Glomerular visceral epithelial cell (primary cell): ENCODE results near the gene MTCH1.
"Not testable (repeated sequence)": the region's sequence is repeated elsewhere in the genome, so short reads cannot be mapped to it uniquely, and the experiment has no call there.

Experiments
- DNase-seq: peaks from one replicate; pipeline ENCODE4 v3.0.0-alpha.2; 2016; ENCODE audit errors: extremely low spot score

Gene MTCH1

DNA sequence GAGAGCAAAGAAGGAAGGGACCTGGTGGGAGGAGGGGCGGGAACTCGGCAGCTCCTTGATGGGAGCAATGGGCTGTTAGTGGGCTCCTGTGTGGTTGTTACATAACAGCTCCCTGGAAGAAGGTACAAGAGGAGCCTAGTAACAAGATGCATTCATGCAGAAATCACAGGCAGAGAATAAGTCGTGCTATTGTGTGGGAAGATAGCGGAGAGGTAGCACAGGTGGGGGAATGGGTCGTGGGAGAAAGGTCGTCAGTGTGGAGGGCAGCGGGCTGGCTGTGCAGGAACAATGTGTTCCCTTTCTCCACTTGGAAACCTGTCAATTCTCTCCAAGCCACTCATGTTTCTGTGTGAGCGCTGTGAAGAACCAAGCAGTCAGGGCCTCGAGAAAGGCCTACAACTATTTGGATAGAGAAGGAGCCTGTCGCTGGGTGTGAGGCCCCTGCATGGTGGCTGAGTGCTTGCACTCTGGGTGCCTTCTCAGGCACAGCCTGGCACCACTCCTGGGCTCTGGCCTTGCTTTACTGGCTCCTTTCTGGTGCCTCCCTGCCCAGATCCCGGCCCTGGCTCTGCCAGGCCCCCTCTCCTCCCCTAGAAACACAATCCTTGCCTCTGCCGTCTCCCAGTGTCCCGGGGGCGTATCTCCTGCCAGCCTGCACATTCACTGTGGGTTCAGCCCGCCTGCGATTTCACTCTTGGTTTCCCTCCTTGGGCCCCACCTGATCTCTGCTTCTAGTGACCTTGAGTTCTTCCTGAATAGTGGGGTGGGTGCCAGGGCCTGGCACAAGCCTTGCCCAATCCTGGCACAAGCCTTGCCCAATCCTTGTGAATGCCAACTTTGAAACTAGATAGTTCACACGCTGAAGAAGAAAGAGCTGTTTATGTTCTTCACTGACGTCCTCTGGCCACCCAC lies 12.1 kb upstream of the MTCH1 start:
- DNase-seq = no peak

GRCh38 chr6:36990401-36990800 lies 4.4 kb upstream of the MTCH1 start:
- not testable (repeated sequence) for DNase-seq

DNA sequence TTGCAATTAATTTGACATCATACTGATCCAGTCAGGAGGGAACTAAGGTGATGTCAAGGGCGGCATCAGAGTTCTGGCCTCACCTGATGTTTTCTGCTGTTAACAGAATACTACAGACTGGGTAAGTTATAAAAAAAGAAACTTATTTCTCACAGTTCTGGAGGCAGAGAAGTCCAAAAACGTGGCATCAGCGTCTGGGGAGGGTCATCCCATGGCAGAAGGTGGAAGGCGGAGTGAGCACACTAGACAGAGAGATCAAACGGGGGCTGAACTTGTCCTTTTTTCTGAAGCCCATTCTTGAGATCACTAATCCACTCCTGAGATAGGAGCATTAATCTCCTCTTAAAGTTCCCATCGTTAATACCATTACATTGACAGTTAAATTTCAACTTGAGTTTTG lies 3.3 kb upstream of the MTCH1 start:
- no peak for DNase-seq

DNA sequence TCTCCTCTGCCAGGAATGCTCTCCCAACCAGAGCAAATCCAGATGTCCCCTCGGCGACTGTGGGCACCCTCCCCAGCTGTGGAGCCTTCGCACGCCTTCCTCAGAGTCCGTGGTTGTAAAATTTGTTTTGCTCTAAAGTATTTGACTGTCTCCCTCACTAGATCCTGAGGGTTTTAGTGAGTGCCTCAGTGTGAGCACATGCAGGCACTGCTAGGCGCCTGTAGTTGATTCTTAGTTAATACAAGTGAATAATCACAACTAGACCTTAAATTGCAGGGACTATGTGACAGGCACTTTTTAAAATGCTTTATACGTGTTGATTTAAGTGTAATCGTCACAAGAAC lies 680 bp upstream of the MTCH1 start:
- DNase-seq = no peak

DNA sequence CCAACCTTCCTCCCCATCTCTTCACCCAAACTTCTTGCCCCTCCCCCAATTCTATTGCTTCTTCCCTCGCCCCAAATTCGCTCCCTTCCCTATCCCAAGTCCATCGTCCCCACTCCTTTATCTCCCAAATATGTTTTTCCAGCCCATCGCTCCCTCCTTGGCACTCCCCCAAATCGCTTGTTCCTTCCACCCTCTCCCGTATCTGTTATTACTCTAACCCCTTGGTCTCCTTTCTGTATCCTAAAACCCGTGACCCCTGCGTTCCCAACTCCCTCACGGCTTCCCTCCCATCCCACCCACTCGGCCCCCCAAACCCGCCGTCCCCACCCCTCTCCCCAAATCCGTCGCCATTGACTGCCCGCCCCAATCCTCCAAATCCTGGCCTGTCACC lies 584 bp downstream of the MTCH1 start:
- no peak for DNase-seq

DNA sequence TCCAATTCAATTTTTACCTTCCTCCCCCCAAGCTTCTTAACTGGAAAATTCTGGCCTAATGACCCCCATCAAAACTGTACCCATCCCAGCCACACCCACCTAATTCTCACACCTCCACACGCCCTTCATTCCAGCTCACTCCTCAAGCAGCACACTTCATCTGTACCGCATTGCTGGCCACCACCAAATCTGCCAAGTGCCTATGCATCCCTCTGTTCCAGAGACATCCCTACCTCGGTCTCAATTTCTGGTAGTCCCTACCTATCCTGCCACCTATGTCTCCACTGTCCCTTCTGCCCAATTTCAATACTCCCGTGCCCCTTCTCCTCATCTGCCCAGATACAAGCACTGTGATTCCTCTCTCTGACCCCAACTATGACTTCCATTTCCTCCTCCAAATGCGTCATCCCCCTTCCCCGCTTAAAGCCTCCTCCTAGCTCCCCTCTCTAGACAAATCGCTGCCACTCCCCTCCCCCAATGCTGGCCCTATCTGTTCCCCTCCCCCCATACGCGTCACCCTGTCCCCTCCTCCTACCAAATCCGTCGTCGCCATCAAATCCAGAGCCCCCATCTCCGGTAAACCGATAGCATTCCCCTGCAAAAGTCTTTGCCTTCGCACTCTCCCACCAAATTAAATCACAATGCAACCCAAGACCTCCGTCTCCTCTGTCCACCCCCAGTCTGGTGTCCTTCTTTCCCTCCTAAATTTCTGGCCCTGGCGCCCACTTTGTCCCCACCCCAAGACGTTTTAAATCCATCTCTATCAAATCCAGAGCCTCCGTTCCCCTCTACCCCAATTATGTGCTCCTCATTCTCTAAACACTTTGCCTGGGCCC lies 1.2 kb downstream of the MTCH1 start:
- DNase-seq = peak; percentile 61

DNA sequence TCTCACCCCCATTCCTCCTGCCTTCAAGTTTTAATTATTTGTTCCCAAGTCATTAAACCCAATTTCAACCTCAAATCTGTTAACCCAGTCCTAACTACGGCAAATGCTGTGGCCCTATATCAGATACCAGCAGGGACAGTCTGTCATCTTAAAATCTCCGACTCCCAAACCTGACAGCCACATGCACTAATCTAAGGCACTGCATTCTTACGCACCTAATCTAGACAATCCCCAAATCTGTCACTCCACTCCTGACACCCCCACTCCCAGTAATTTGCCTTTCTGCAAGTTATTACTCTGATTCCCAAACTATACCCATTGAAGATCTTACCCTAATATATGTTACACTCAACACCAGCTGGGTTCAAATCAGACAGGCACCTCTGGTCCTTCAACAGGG lies 2.5 kb downstream of the MTCH1 start:
- no peak for DNase-seq

- no peak for DNase-seq
Measured at GRCh38 chr6:36980876-36981619, 4.9 kb downstream of the MTCH1 start.

DNA sequence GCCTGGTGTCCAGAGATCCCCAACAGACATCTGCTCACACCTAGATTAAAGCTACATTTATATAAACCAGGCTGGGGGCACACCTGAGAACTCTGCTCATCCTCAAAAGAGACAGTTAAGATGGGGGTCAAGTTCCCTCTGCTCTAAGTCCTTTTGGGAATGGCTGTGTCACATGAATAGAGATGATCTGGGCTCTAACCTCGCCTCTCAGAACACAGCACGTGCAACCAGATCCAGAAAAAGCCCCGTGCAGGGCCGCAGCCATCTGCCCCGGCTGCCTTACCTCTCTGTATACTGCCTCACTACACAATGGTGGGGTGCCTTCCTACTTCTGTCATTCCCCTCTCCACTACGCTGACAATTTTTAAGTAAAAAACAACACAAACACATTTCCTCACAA lies 5.9 kb downstream of the MTCH1 start:
- DNase-seq = no peak

DNA sequence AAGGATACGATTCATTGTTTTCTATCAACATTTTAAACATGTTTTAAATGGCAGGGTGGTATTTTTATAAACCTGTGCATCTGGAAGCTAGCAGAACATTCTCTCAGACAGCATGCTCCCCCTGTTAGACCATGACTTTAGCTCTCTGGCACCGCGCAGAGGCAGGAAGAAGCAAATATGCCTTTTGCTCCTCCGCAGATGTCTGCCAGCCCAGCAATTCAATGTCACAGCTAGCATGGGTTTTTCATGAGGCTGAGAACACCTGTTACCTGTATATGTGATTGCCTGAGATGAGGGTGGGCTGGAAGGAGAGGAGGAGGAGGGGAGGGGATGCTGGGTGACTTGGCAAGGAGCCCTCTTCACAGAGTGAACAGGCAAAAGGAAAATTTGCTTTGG lies 6.7 kb downstream of the MTCH1 start:
- DNase-seq = no peak

- DNase-seq = no peak
Measured at GRCh38 chr6:36978421-36979346, 7.3 kb downstream of the MTCH1 start.

DNA sequence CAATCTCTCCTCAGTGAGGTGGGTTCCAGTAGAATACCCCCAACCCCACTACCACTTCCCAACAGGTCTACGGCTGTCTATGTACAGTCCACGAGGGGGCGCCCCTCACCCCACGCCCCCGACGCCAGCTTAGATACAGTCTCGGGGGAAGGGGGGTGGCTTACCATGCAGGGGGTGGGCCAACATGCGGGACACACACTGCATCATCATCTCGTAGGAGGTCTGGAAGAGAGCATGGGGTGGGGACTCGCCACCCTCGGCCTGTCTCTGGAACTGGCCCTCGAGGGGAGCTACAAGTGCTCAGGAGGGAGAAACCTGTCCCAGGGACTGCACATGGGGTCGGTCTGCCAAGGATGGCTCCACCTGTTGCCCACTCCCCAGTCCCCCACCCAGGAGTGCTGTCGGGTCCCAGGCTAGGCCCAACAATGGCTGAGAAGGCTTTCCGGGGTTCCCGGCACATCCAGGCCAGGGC lies 8.5 kb downstream of the MTCH1 start:
- DNase-seq = no peak

GRCh38 chr6:36976931-36977330 lies 9.1 kb downstream of the MTCH1 start:
- no peak for DNase-seq

DNA sequence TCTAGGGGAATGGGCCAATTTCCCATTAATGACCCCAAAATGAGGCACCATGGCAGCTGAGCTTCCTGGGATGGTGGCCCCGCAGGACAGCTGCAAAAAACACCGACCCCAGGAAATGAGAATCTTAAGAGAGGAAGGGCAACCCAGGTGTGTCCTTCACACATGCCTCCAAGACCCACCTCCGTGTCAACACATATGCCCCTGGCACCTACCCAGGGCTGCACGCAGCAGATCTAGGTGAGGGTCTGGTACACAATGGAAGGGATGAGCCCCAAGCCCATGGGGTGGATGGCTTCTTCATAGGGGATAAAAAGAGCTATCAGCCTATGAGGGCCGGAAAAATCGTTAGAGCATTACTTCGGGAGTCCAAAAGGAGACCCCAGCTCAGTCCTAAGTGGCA lies 9.5 kb downstream of the MTCH1 start:
- DNase-seq = no peak

GRCh38 chr6:36976007-36976264 lies 10.1 kb downstream of the MTCH1 start:
- DNase-seq = no peak

- DNase-seq = no peak
Measured at GRCh38 chr6:36975231-36976006, 10.6 kb downstream of the MTCH1 start.

DNA sequence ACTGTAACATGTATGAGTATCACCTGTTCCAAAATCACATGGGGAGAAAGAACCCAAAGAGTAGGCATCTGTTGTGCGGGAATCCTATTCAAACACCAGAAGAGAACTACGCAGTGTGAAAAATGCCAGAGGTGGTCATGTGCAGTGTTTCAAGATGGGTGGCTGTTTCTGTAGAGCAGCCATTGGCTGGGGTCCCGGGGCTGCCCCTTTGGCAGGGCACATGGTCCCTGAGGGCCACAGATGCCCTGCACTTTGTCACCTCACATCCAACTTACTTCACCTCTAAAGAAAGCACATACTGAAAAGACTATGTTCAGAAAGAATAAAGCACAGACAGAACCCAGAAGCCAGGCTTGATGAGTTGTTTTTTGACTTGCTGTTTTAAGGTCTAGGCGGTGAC lies 12.3 kb downstream of the MTCH1 start:
- DNase-seq = no peak

DNA sequence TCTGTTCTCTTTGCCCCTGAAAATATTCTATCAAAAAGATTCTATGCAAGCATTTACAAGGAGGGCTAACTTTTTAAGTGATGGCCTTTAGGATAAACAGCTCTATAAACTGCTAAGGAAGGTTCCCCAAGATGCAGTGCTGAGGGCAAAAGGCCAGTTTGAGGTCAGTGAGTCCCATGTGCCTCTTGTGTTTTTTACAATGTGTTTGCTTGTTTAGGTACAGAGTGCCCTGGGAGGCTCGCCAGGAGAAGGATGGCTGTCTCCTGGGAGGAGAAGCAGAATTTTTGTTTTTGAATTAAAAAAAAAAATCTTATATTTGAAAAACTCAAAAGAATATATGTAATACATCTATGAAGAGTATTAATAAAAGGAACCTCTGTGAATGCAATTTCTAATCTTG lies 12.8 kb downstream of the MTCH1 start:
- DNase-seq = no peak

DNA sequence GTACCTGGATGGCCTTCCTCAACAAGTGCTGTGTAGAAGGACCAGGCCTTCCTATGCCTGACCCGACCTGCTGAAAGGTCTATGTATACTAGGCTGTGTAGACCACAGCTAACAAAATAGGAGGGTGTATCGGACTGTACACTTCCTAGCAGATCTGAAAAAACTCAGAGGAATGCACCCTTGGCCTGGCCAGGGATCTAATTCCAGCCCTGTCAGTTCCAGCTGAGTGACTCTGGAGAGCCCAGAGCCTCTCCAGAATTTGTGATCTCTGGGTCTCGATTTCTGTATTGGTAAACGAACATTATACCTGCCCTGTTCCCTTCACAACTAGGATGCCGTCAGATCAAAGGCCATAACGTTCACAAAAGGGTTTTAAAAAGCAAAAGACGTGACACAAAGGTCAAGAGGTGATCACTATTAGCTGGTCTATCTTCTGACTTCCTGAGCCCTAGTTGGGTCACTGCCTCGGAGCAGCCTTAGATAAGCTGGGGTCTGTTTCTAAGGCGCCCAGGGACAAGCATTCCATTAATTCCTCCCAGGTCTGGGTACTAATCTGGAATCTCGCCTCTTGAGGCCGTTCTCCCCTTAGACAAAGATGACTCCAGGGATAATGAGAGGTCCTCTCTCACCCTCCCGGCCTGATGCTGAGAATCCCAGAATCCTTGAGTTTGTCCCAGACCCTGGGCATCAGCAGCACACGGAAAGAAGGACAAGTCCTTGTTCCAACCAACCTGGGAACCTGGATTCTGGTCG lies 13.9 kb downstream of the MTCH1 start:
- DNase-seq = no peak
